HCT116 (cell line): ENCODE measurements around the gene SLC16A11. TPM values are rescaled to one million over a fixed set of nuclear protein-coding genes. Genes with fewer than 3 reads are reported as not detected.

Experiments used
- ATAC-seq: fragments of 200-7000 bp; cut with Tn5 transposase; 2 replicates; pipeline ENCODE4 v1.9.1; 2020; ENCODE audit warnings: mild to moderate bottlenecking, moderate library complexity
- BruUV-seq: library from RNA; stranded (reverse); fragments of 400-500 nt; replicated peaks from 2 replicates; lab custom pipeline; 2021; lab: Mats Ljungman, UMichigan
- CTCF ChIA-PET: fragments of 300-600 bp; sonication (Branson Sonifier 250); formaldehyde crosslinking; loops from one replicate; lab custom pipeline; 2021; ENCODE audit warnings: antibody characterized with exemption; lab: Charles Lee
- POLR2A ChIA-PET: fragments of 300-600, 350-600 bp; sonication (Branson Sonifier 250); formaldehyde crosslinking; loops from one replicate; lab custom pipeline; 2021; ENCODE audit warnings: antibody characterized with exemption; lab: Charles Lee
- RAD21 ChIA-PET, 2 experiments: fragments of 300-600 bp; sonication (Branson Sonifier 250); formaldehyde crosslinking; loops; one replicate each; lab custom pipeline; 2023; ENCODE audit warnings: low total read pairs in 2 of 2; ENCODE audit not compliant: uncharacterized antibody in 2 of 2, unreplicated experiment in 2 of 2, low non-redundant PET in 1 of 2; lab: Charles Lee
- DNase-seq: peaks from one replicate; pipeline ENCODE4 v3.0.0-alpha.2; 2010; ENCODE audit warnings: low read depth, low spot score
- H2AFZ ChIP-seq: fragments of 200-600 bp; shearing (Covaris generic), sonication (generic); 2 replicates; pipeline ENCODE4 v1.6.1; 2017; ENCODE audit warnings: low read depth, mixed run types, mixed read lengths, antibody characterized with exemption, low read length; ENCODE audit not compliant: poor library complexity, severe bottlenecking
- H3K27ac ChIP-seq: 2 replicates; pipeline ENCODE4 v1.5.1; 2012; ENCODE audit warnings: low read depth, low read length
- H3K27me3 ChIP-seq: fragments of 200-600 bp; sonication (generic); 2 replicates; pipeline ENCODE4 v1.6.1; 2016; ENCODE audit warnings: mixed run types, low read length, mixed read lengths; ENCODE audit not compliant: insufficient read depth
- H3K36me3 ChIP-seq, 2 experiments: fragments of 200-500 bp in 1 of 2; fragments of 200-600 bp in 1 of 2; sonication (Bioruptor generic) in 1 of 2; sonication (generic) in 1 of 2; 2 replicates each; pipeline versions ENCODE4 v1.5.1 to v1.6.1; 2014 to 2016; ENCODE audit warnings: low read length in 2 of 2, inconsistent platforms in 1 of 2, mixed read lengths in 1 of 2, mixed run types in 1 of 2; ENCODE audit not compliant: insufficient read depth in 2 of 2, control insufficient read depth in 1 of 2
- H3K4me1 ChIP-seq, 2 experiments: fragments of 200-600 bp in 1 of 2; sonication (generic) in 1 of 2; 2 replicates each; pipeline versions ENCODE4 v1.5.1 to v1.6.1; 2012 to 2017; ENCODE audit warnings: low read length in 2 of 2, inconsistent platforms in 1 of 2, mild to moderate bottlenecking in 1 of 2, mixed read lengths in 1 of 2, mixed run types in 1 of 2, moderate library complexity in 1 of 2; ENCODE audit not compliant: insufficient read depth in 2 of 2, control insufficient read depth in 1 of 2
- H3K4me2 ChIP-seq: fragments of 200-600 bp; sonication (generic); 2 replicates; pipeline ENCODE4 v1.6.1; 2017; ENCODE audit warnings: mixed run types, low read length, mixed read lengths
- H3K4me3 ChIP-seq, 2 experiments: fragments of 200-600 bp in 1 of 2; sonication (generic) in 1 of 2; replicated peaks in 1 of 2; 2 replicates each; pipeline ENCODE4 v1.5.1; 2011 to 2016; ENCODE audit warnings: low read length in 2 of 2, control low read depth in 1 of 2, low read depth in 1 of 2, mild to moderate bottlenecking in 1 of 2, mixed read lengths in 1 of 2, mixed run types in 1 of 2
- H3K79me2 ChIP-seq: fragments of 200-600 bp; sonication (generic); 2 replicates; pipeline ENCODE4 v1.6.1; 2017; ENCODE audit warnings: mild to moderate bottlenecking, mixed run types, low read length, moderate library complexity, mixed read lengths; ENCODE audit not compliant: insufficient read depth
- H3K9ac ChIP-seq: fragments of 200-600 bp; sonication (generic); 2 replicates; pipeline ENCODE4 v1.6.1; 2016; ENCODE audit warnings: low read length, mixed read lengths
- H3K9me2 ChIP-seq: fragments of 200-600 bp; sonication (generic), shearing (Covaris generic); 2 replicates; pipeline ENCODE4 v1.6.1; 2017; ENCODE audit warnings: mixed run types, mild to moderate bottlenecking, moderate library complexity; ENCODE audit not compliant: insufficient read depth
- H3K9me3 ChIP-seq, 2 experiments: fragments of 200-500 bp in 1 of 2; fragments of 200-600 bp in 1 of 2; sonication (Bioruptor generic) in 1 of 2; sonication (generic) in 1 of 2; 2 replicates each; pipeline ENCODE4 v1.6.1; 2014 to 2017; ENCODE audit warnings: low read length in 2 of 2, mixed read lengths in 2 of 2, inconsistent platforms in 1 of 2, low read depth in 1 of 2, mild to moderate bottlenecking in 1 of 2, mixed run types in 1 of 2, moderate library complexity in 1 of 2; ENCODE audit not compliant: control insufficient read depth in 1 of 2, insufficient read depth in 1 of 2
- H4K20me1 ChIP-seq: fragments of 200-600 bp; sonication (generic), shearing (Covaris generic); 2 replicates; pipeline ENCODE4 v1.6.1; 2017; ENCODE audit warnings: mixed run types, mild to moderate bottlenecking, moderate library complexity; ENCODE audit not compliant: insufficient read depth
- CBX3 ChIP-seq: IDR thresholded peaks from 2 replicates; pipeline ENCODE4 v1.6.1; 2012; ENCODE audit warnings: low read depth
- CEBPB ChIP-seq: IDR thresholded peaks from 2 replicates; pipeline ENCODE4 v1.6.1; 2012; ENCODE audit warnings: low read depth
- intact Hi-C: fragments of 100-400 bp; cut with micrococcal nuclease; formaldehyde crosslinking; loops from 2 replicates; pipeline ENCODE4 v1.10.0; 2022
- total RNA-seq: library from RNA; stranded (reverse); gene quantifications from one replicate; pipeline ENCODE4 v1.2.1, GENCODE V29; 2021; ENCODE audit not compliant: unreplicated experiment
- TF ChIP-seq, protein P1 (sequence below), 3 experiments: fragments of 200-600 bp in 1 of 3; sonication (generic) in 1 of 3; IDR thresholded peaks in 2 of 3; conservative IDR thresholded peaks in 1 of 3; 2 replicates each; pipeline ENCODE4 v1.5.1; 2012 to 2017; ENCODE audit warnings: low read depth in 2 of 3, low read length in 2 of 3, antibody characterized with exemption in 1 of 3, borderline replicate concordance in 1 of 3, control low read depth in 1 of 3, mild to moderate bottlenecking in 1 of 3, mixed read lengths in 1 of 3, mixed run types in 1 of 3, moderate library complexity in 1 of 3; ENCODE audit not compliant: insufficient read depth in 1 of 3

Gene SLC16A11
- total RNA-seq, 1 experiment from 2014 or later = not detected

DNA sequence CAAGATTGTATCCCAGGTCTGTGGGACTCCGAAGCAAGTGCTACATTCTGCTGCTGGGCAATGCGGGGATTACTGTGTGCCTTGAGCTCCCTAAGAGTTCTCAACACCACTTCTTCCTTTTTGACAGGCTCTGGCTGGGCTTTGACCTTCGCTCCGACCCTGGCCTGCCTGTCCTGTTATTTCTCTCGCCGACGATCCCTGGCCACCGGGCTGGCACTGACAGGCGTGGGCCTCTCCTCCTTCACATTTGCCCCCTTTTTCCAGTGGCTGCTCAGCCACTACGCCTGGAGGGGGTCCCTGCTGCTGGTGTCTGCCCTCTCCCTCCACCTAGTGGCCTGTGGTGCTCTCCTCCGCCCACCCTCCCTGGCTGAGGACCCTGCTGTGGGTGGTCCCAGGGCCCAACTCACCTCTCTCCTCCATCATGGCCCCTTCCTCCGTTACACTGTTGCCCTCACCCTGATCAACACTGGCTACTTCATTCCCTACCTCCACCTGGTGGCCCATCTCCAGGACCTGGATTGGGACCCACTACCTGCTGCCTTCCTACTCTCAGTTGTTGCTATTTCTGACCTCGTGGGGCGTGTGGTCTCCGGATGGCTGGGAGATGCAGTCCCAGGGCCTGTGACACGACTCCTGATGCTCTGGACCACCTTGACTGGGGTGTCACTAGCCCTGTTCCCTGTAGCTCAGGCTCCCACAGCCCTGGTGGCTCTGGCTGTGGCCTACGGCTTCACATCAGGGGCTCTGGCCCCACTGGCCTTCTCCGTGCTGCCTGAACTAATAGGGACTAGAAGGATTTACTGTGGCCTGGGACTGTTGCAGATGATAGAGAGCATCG lies 5.6 kb downstream of the SLC16A11 start:
- Histone ChIP-seq H3K4me1 (peaks cover 4 to 17% of the 10 kb centered on the region in 2 experiments), H3K4me2 (no peak overlapping the region), H4K20me1 (no peaks in the 10 kb centered on the region), H3K79me2 (0 out of 2 replicates have a peak, but pooled peaks cover 4% of the 10 kb centered on the region), H3K9me2 (no peaks in the 10 kb centered on the region), H3K9me3 (no peaks in the 10 kb centered on the region), H3K4me3 (no peak overlapping the region), H3K27me3 (no peaks in the 10 kb centered on the region), H2AFZ (no peak overlapping the region), H3K9ac (no peak overlapping the region), H3K36me3 (no peaks in the 10 kb centered on the region), H3K27ac (no peak overlapping the region; the same call in 1 of the 2 replicates)
- POLR2A ChIA-PET = interaction anchor here (0.6 to 0.9 kb wide), 2 partner anchors 13 to 93 kb away, joined by 3 to 8 read pairs; no protein-coding TSS in a partner anchor
- intact Hi-C loops = no loop called here
- no TSS peak for BruUV-seq
- CTCF ChIA-PET = interaction anchor here (1.4 kb wide), 1 partner anchor 8 kb away, joined by 7 read pairs; no protein-coding TSS in a partner anchor
- TF ChIP-seq CEBPB = no peak
- no peak for TF ChIP-seq CBX3
- TF ChIP-seq, protein P1, sequence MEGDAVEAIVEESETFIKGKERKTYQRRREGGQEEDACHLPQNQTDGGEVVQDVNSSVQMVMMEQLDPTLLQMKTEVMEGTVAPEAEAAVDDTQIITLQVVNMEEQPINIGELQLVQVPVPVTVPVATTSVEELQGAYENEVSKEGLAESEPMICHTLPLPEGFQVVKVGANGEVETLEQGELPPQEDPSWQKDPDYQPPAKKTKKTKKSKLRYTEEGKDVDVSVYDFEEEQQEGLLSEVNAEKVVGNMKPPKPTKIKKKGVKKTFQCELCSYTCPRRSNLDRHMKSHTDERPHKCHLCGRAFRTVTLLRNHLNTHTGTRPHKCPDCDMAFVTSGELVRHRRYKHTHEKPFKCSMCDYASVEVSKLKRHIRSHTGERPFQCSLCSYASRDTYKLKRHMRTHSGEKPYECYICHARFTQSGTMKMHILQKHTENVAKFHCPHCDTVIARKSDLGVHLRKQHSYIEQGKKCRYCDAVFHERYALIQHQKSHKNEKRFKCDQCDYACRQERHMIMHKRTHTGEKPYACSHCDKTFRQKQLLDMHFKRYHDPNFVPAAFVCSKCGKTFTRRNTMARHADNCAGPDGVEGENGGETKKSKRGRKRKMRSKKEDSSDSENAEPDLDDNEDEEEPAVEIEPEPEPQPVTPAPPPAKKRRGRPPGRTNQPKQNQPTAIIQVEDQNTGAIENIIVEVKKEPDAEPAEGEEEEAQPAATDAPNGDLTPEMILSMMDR (IDR thresholded peaks at IDR 0.05 in 2 of 3, conservative IDR thresholded peaks at IDR 0.05 in 1 of 3; ENCODE audit: borderline replicate concordance in 1 of 3, insufficient read depth in 1 of 3, low read depth in 2 of 3, low read length in 2 of 3) = peak in 1 of 3 experiments; percentile 19; a peak in 1 of 6 replicates
- DNase-seq (no peak), ATAC-seq (no peak)
- RAD21 ChIA-PET = no interaction called here
